Measurements from ENCODE around the gene PPP4R1.

- no peak for TF ChIP-seq CTCF (IDR thresholded peaks at IDR 0.05)
- TF ChIP-seq ZFX (IDR thresholded peaks at IDR 0.05; ENCODE audit: borderline replicate concordance) = no peak
Observed at GRCh38 chr18:9534844-9535243, 79.5 kb downstream of the PPP4R1 start.
